Melanocyte of skin (primary cell): Measurements from ENCODE around the gene PABPN1L. TPM values are rescaled to one million over a fixed set of nuclear protein-coding genes. Genes with fewer than 3 reads are reported as not detected.

ENCODE experiments used
- total RNA-seq, 2 donors: library from RNA; depleted of rRNA; stranded (reverse); fragments of >200 nt; gene quantifications; 2 replicates each; pipeline ENCODE4 v1.2.3, GENCODE V29; 2012

Gene PABPN1L
- total RNA-seq = not detected

GRCh38 chr16:88866151-88866920 lies at the start of gene PABPN1L:
PABPN1L (minus strand) TSS chr16:88866660; CDS start chr16:88866606, 54 bp downstream.

GRCh38 chr16:88856828-88857727 lies 9.4 kb downstream of the PABPN1L start, which contains the start of the genes GALNS and TRAPPC2L:
GALNS (minus strand) TSS chr16:88856947; CDS start chr16:88856877, 70 bp downstream.
TRAPPC2L (plus strand) TSS chr16:88857127; CDS start chr16:88857151, 24 bp downstream.

Other genes with a start within 250 kb of the PABPN1L start
- gene IL17C, start 228.1 kb downstream of the PABPN1L start, total RNA-seq = not detected
- 100 to 1,000 TPM; 179 to 205 TPM for gene CYBA, start 215.6 kb downstream of the PABPN1L start, total RNA-seq
- gene MVD, start 203.6 kb downstream of the PABPN1L start, total RNA-seq = 10 to 100 TPM; 48.6 to 61.6 TPM
- under 1 TPM in 1 of 2 donors, not detected in 1; under 0.01 TPM for gene SNAI3, start 180.2 kb downstream of the PABPN1L start, total RNA-seq
- gene RNF166, start 160.3 kb downstream of the PABPN1L start, total RNA-seq = 10 to 100 TPM; 12.7 to 13.0 TPM
- gene CTU2, start 160.2 kb downstream of the PABPN1L start, total RNA-seq = 10 to 100 TPM; 14.8 to 21.6 TPM
- gene PIEZO1, start 81.4 kb downstream of the PABPN1L start, total RNA-seq = 100 to 1,000 TPM in 1 of 2 donors, 10 to 100 TPM in 1; 89.1 to 132 TPM
- gene CDT1, start 62.9 kb downstream of the PABPN1L start, total RNA-seq = 10 to 100 TPM in 1 of 2 donors, 1 to 10 TPM in 1; 9.3 to 33.0 TPM
- 10 to 100 TPM; 69.6 to 74.0 TPM for gene APRT, start 54.7 kb downstream of the PABPN1L start, total RNA-seq
- gene GALNS, start 9.7 kb downstream of the PABPN1L start, total RNA-seq = 10 to 100 TPM; 24.8 to 27.3 TPM
- gene TRAPPC2L, start 9.5 kb downstream of the PABPN1L start, total RNA-seq = 10 to 100 TPM; 47.8 to 74.6 TPM
- gene CBFA2T3, start 110.5 kb upstream of the PABPN1L start, total RNA-seq = not detected
- gene ACSF3, start 227.2 kb upstream of the PABPN1L start, total RNA-seq = 10 to 100 TPM; 22.4 to 24.0 TPM